GM12878 (cell line): ENCODE measurements around the gene ZFHX2. TPM values are rescaled to one million over a fixed set of nuclear protein-coding genes. Genes with fewer than 3 reads are reported as not detected.

Experiments
- ATAC-seq: fragments of 200-7000 bp; cut with Tn5 transposase; 3 replicates; pipeline ENCODE4 v1.9.1; 2020; ENCODE audit warnings: mild to moderate bottlenecking, moderate library complexity
- BruUV-seq: library from RNA; stranded (reverse); fragments of 400-500 nt; replicated peaks from 2 replicates; lab custom pipeline; 2021; lab: Mats Ljungman, UMichigan
- CTCF ChIA-PET: fragments of 300-600 bp; sonication (Branson Sonifier 250); formaldehyde crosslinking; extraction: SDS; loops from one replicate; lab custom pipeline; 2021; ENCODE audit warnings: inconsistent platforms; lab: Yijun Ruan, JAX
- POLR2A ChIA-PET: fragments of 350-600 bp; formaldehyde crosslinking; extraction: SDS; loops from one replicate; lab custom pipeline; 2021; ENCODE audit warnings: inconsistent platforms; lab: Charles Lee
- RAD21 ChIA-PET: fragments of 300-600 bp; sonication (Branson Sonifier 250); formaldehyde crosslinking; loops from one replicate; lab custom pipeline; 2023; ENCODE audit warnings: antibody characterized with exemption; ENCODE audit not compliant: unreplicated experiment; lab: Charles Lee
- SMC1A ChIA-PET: fragments of 300-600 bp; sonication (Branson Sonifier 250); formaldehyde crosslinking; loops from one replicate; lab custom pipeline; 2023; ENCODE audit not compliant: unreplicated experiment, uncharacterized antibody; lab: Charles Lee
- DNase-seq: peaks from one replicate; pipeline ENCODE4 v3.0.0-alpha.2; 2011; ENCODE audit warnings: low read depth, low spot score
- FAIRE-seq: peaks from 3 replicates; lab custom pipeline; 2011; peaks lifted over from hg19 to GRCh38; lab: Jason Lieb, UNC
- H2AFZ ChIP-seq: 2 replicates; pipeline ENCODE4 v1.6.0; 2011; ENCODE audit warnings: low read depth, low read length, control low read depth; ENCODE audit not compliant: control insufficient read depth
- H3K27ac ChIP-seq: 2 replicates; pipeline ENCODE4 v1.5.1; 2011; ENCODE audit warnings: control low read depth; ENCODE audit not compliant: control insufficient read depth, insufficient read depth
- H3K27me3 ChIP-seq, 2 experiments: replicated peaks in 1 of 2; 2 replicates each; pipeline versions ENCODE4 v1.6.0 to v1.6.1; 2011; ENCODE audit warnings: low read length in 1 of 2; ENCODE audit not compliant: control insufficient read depth in 2 of 2, insufficient read depth in 2 of 2
- H3K36me3 ChIP-seq, 2 experiments: 2 replicates each; pipeline ENCODE4 v1.5.1; 2011; ENCODE audit warnings: low read length in 1 of 2; ENCODE audit not compliant: control insufficient read depth in 2 of 2, insufficient read depth in 2 of 2
- H3K4me1 ChIP-seq: 2 replicates; pipeline ENCODE4 v1.6.1; 2011; ENCODE audit warnings: mild to moderate bottlenecking, low read length, moderate library complexity, mixed read lengths; ENCODE audit not compliant: control insufficient read depth, insufficient read depth
- H3K4me2 ChIP-seq: 2 replicates; pipeline ENCODE4 v1.6.0; 2011; ENCODE audit warnings: control low read depth; ENCODE audit not compliant: control insufficient read depth, insufficient read depth
- H3K4me3 ChIP-seq: fragments of 200-600 bp; sonication (generic); 2 replicates; pipeline ENCODE4 v1.5.1; 2016
- H3K79me2 ChIP-seq: 2 replicates; pipeline ENCODE4 v1.6.0; 2011; ENCODE audit warnings: low read length; ENCODE audit not compliant: control insufficient read depth, insufficient read depth
- H3K9ac ChIP-seq: 2 replicates; pipeline ENCODE4 v1.8.0; 2011; ENCODE audit warnings: low read length, control low read depth, mixed read lengths; ENCODE audit not compliant: control insufficient read depth, insufficient read depth
- H3K9me3 ChIP-seq: replicated peaks from 3 replicates; pipeline ENCODE4 v1.5.1; 2011; ENCODE audit warnings: mild to moderate bottlenecking, low read length; ENCODE audit not compliant: control insufficient read depth, insufficient read depth
- H4K20me1 ChIP-seq: 2 replicates; pipeline ENCODE4 v1.6.0; 2011; ENCODE audit not compliant: control insufficient read depth, insufficient read depth
- CBFB ChIP-seq: IDR thresholded peaks from 2 replicates; pipeline ENCODE4 v1.6.1; 2016; ENCODE audit warnings: antibody characterized with exemption, low read depth
- CREB1 ChIP-seq: IDR thresholded peaks from 2 replicates; pipeline ENCODE4 v1.6.1; 2012; ENCODE audit warnings: low read depth, mild to moderate bottlenecking, inconsistent platforms
- CREM ChIP-seq: IDR thresholded peaks from 2 replicates; pipeline ENCODE4 v1.6.1; 2014; ENCODE audit warnings: antibody characterized with exemption, low read depth
- IKZF2 ChIP-seq, 2 experiments: fragments of 450-650 bp; IDR thresholded peaks; 2 replicates each; pipeline ENCODE4 v1.6.1; 2017; ENCODE audit warnings: mild to moderate bottlenecking in 2 of 2, moderate library complexity in 2 of 2
- NR2C2 ChIP-seq: IDR thresholded peaks from 2 replicates; pipeline ENCODE4 v1.6.1; 2011; ENCODE audit warnings: borderline replicate concordance, low read depth; ENCODE audit not compliant: control insufficient read depth, insufficient read length
- SMAD1 ChIP-seq: fragments of 450-650 bp; IDR thresholded peaks from 2 replicates; pipeline ENCODE4 v1.6.1; 2018; ENCODE audit warnings: mild to moderate bottlenecking, low read depth; ENCODE audit not compliant: partially characterized antibody
- SPI1 ChIP-seq: IDR thresholded peaks from 2 replicates; pipeline ENCODE4 v1.6.1; 2011; ENCODE audit warnings: low read depth, mild to moderate bottlenecking, low read length, moderate library complexity, borderline replicate concordance; ENCODE audit not compliant: insufficient read depth
- ZNF207 ChIP-seq: fragments of 450-650 bp; IDR thresholded peaks from 2 replicates; pipeline ENCODE4 v1.6.1; 2014; ENCODE audit warnings: antibody characterized with exemption, mild to moderate bottlenecking, borderline replicate concordance
- ZNF622 ChIP-seq: fragments of 450-650 bp; IDR thresholded peaks from 2 replicates; pipeline ENCODE4 v1.6.1; 2017; ENCODE audit warnings: mild to moderate bottlenecking, inconsistent platforms
- WGBS: methylation state at CpG from one replicate; pipeline ENCODE4 v1.1.6; 2016; ENCODE audit warnings: low lambda C conversion rate; ENCODE audit not compliant: insufficient replicate concordance, insufficient coverage; ENCODE audit errors: missing lambda C conversion rate; 5-methylcytosine and 5-hydroxymethylcytosine counted together
- in situ Hi-C: fragments of 300-500 bp; cut with MboI; formaldehyde crosslinking; loops from 9 replicates; pipeline ENCODE4 v1.14.3; 2018; ENCODE audit warnings: mixed read lengths
- intact Hi-C: fragments of 100-400 bp; cut with micrococcal nuclease; formaldehyde crosslinking; loops from one replicate; pipeline ENCODE4 v1.14.2; 2022; ENCODE audit not compliant: unreplicated experiment
- polyA plus RNA-seq, 11 experiments: library from polyadenylated mRNA; depleted of rRNA in 4 of 11; unstranded in 6 of 11; stranded (reverse) in 5 of 11; fragments of >200 nt; fragmentation: Nextera tagmentation in 4 of 11; fragmentation: Illumina TruSeq in 1 of 11; extraction: Ambion mirVana in 4 of 11; extraction: Trizol in 1 of 11; gene quantifications; 1 replicate in 1 of 11; 2 replicates in 10 of 11; pipeline versions ENCODE4 v1.2.1 to v1.2.3, GENCODE V29; 2011 to 2016; ENCODE audit warnings: inconsistent platforms in 2 of 11, missing spikeins in 2 of 11, low read depth in 1 of 11
- total RNA-seq, 4 experiments: library from RNA; depleted of rRNA in 3 of 4; stranded (reverse); fragments of >200 nt in 3 of 4; fragmentation: Illumina TruSeq in 1 of 4; extraction: Trizol in 1 of 4; gene quantifications; 2 replicates each; pipeline versions ENCODE4 v1.2.1 to v1.2.3, GENCODE V29; 2013 to 2021
- TF ChIP-seq, protein P1 (sequence below): fragments of 450-650 bp; IDR thresholded peaks from 2 replicates; pipeline ENCODE4 v1.6.1; 2018; ENCODE audit warnings: borderline replicate concordance, mild to moderate bottlenecking; ENCODE audit not compliant: partially characterized antibody

ZFHX2 gene
- total and polyA plus RNA-seq, 10 of the 15 experiments (the other 5 are each of a cell fraction or from before 2014, with no cell fraction given): 0.27 to 2.2 (median 0.55) TPM

DNA sequence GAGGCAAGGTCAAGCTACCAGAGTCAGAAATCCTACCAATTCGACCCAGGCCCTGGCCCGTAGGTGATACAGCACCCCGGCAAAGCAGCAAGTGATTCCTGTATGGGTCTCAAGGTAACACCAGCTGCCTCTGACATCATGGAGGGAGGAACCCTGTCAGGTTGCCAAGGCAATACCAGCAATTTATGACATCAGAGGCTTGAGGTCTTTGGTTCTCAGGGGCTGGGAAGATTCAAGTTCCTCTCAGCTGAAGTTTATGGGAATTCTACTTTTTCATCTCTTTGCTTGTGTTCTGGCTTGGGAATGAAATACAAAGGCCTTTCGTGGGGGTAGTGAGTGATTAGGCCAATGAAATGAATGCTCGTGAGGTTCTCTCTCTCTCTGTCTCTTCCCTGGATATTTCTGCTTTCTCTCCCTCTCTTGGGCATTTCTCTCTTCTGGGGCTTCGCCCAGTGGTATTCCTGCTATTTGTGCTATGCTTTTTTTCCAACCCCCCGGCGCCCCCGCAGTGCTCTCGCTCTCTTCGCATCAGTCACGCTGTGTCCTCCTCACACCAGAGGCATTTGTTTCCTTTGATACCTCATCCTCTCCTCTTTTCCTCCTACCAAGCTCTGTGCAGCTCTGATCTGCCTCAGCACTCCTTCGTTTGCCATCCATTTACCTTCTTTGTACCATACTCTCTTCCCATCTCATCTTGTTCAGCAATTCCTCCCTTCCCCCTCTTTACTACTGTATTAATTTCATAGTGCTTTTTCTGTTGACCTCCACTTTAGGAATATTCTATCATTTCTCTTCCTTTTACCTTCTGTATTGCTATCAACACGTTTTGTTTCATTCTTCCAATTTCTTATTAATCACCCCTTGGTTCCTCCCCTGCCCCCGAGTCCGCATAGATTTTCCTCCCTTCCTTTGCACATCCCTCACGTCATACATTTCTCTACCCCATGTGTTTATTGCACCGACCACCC, 2.9 kb downstream of the ZFHX2 start:
- Histone ChIP-seq H3K27ac (no peak overlapping the region), H2AFZ (no peak overlapping the region), H3K4me2 (no peak overlapping the region), H3K9me3 (no peaks in the 10 kb centered on the region), H3K36me3 (no peaks in the 10 kb centered on the region), H3K4me1 (no peaks in the 10 kb centered on the region), H4K20me1 (no peaks in the 10 kb centered on the region), H3K9ac (no peak overlapping the region), H3K79me2 (no peaks in the 10 kb centered on the region), H3K27me3 (no peaks in the 10 kb centered on the region), H3K4me3 (no peak overlapping the region)
- intact Hi-C loops: no loop called here
- POLR2A ChIA-PET: interaction anchor here (1.5 kb wide), 1 partner anchor 9 kb away, joined by 3 read pairs; no protein-coding TSS in a partner anchor
- SMC1A ChIA-PET: interaction anchor here (0.7 to 1.2 kb wide), 4 partner anchors 20 to 71 kb away, joined by 3 to 7 read pairs (median 4); no protein-coding TSS in a partner anchor
- FAIRE-seq (no peak), ATAC-seq (no peak), DNase-seq (no peak)
- TF ChIP-seq SPI1 (no peak), NR2C2 (no peak), ZNF207 (no peak), ZNF622 (no peak), CBFB (no peak), IKZF2 (IDR thresholded peaks at IDR 0.05) (no peak), SMAD1 (no peak), CREB1 (peak; percentile 49; the same call in 1 of the 2 replicates), CREM (peak; percentile 17; the same call in 1 of the 2 replicates)
- TF ChIP-seq, protein P1, sequence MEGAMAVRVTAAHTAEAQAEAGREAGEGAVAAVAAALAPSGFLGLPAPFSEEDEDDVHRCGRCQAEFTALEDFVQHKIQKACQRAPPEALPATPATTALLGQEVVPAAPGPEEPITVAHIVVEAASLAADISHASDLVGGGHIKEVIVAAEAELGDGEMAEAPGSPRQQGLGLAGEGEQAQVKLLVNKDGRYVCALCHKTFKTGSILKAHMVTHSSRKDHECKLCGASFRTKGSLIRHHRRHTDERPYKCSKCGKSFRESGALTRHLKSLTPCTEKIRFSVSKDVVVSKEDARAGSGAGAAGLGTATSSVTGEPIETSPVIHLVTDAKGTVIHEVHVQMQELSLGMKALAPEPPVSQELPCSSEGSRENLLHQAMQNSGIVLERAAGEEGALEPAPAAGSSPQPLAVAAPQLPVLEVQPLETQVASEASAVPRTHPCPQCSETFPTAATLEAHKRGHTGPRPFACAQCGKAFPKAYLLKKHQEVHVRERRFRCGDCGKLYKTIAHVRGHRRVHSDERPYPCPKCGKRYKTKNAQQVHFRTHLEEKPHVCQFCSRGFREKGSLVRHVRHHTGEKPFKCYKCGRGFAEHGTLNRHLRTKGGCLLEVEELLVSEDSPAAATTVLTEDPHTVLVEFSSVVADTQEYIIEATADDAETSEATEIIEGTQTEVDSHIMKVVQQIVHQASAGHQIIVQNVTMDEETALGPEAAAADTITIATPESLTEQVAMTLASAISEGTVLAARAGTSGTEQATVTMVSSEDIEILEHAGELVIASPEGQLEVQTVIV: no peak
- WGBS: 69% methylated on average over 18 of the region's 18 CpGs
- TSS peak; percentile 68 for BruUV-seq
- CTCF ChIA-PET: interaction anchor here (0.9 to 2.8 kb wide), 9 partner anchors 8 to 71 kb away, joined by 3 to 25 read pairs (median 6); no protein-coding TSS in a partner anchor
- RAD21 ChIA-PET: interaction anchor here (1.2 kb wide), 1 partner anchor 11 kb away, joined by 6 read pairs; no protein-coding TSS in a partner anchor
- in situ Hi-C loops: no loop called here
